Activated naive CD8-positive, alpha-beta T cell treated with anti-CD3 and anti-CD28 coated beads, Interleukin-2, amount 50 U/mL, for 24 hours (primary cell): ENCODE measurements around the gene SGSM2.
"Not testable (repeated sequence)": the region's sequence is repeated elsewhere in the genome, so short reads cannot be mapped to it uniquely, and the experiment has no call there.

Experiments used
- ATAC-seq: fragments of 150-1000 bp; cut with Tn5 transposase; one replicate; pipeline ENCODE4 v1.10.0; 2021
- DNase-seq: peaks from one replicate; pipeline ENCODE4 v3.0.0; 2021
- H3K27ac Mint-ChIP-seq: one replicate; pipeline ENCODE4 v1.8.0; 2021; ENCODE audit warnings: mild to moderate bottlenecking, mixed read lengths
- H3K27me3 Mint-ChIP-seq: one replicate; pipeline ENCODE4 v1.8.0; 2021; ENCODE audit warnings: mixed read lengths
- H3K36me3 Mint-ChIP-seq: one replicate; pipeline ENCODE4 v1.8.0; 2021; ENCODE audit warnings: low read depth, mixed read lengths
- H3K4me1 Mint-ChIP-seq: one replicate; pipeline ENCODE4 v1.8.0; 2021; ENCODE audit warnings: mixed read lengths
- H3K4me3 Mint-ChIP-seq: one replicate; pipeline ENCODE4 v1.8.0; 2021; ENCODE audit warnings: mild to moderate bottlenecking, moderate library complexity, mixed read lengths
- H3K9me3 Mint-ChIP-seq: one replicate; pipeline ENCODE4 v1.8.0; 2021; ENCODE audit warnings: mixed read lengths

The SGSM2 gene

DNA sequence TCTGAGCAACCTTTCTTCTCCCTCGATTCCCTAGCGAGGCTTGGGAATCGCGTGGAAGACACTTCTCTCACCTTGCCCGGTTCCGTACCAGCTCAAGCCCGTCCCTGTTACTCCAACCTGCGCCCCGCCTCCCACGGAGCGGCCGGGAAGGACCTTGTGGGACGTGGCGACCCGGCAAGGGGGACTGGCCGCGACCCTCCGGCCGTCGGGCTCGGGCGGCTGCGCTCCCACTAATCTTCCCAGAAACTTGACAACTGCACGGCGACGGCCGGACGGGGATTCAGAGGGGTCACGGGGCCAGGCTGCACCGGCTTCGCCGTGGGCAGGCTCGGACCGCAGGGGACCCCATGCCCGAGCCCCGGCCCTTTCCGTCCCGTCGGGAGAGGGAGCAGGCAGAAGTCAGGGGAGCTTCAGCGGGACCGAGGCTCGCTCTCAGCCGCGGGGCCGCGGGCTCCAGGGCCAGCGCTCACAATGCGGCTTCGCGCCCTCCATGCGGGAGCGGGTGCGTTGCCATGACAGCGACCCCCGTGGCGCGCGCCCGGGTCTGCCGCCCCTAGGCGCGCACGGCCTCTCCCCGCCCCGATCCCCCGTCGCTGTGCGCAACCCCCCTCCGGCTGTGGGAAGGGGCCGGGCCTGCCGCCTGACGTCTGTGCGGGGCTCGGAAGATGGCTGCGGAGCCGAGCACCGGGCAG lies at the start of gene SGSM2:
SGSM2 (plus strand) TSS at position 650 of the 692 bp plus-strand sequence. CDS start 188 bp downstream, outside the sequence.
- Mint-ChIP-seq H3K4me1 (peaks cover 14% of the 10 kb centered on the region), H3K27ac (peak within 1 kb of the TSS; percentile 99), H3K36me3 (peaks cover 4% of the 10 kb centered on the region), H3K27me3 (no peaks in the 10 kb centered on the region), H3K9me3 (no peaks in the 10 kb centered on the region), H3K4me3 (peak within 1 kb of the TSS; percentile 79)
- peak; percentile 43 for ATAC-seq
- peak; percentile 73 for DNase-seq

GRCh38 chr17:2289878-2290478 lies 47.3 kb upstream of the SGSM2 start:
- Mint-ChIP-seq H3K4me1 (peaks cover 4% of the 10 kb centered on the region), H3K27ac (no peak overlapping the region), H3K27me3 (no peaks in the 10 kb centered on the region), H3K4me3 (no peak overlapping the region), H3K9me3 (no peaks in the 10 kb centered on the region), H3K36me3 (peaks cover 37% of the 10 kb centered on the region)
- DNase-seq, result no peak
- no peak for ATAC-seq

DNA sequence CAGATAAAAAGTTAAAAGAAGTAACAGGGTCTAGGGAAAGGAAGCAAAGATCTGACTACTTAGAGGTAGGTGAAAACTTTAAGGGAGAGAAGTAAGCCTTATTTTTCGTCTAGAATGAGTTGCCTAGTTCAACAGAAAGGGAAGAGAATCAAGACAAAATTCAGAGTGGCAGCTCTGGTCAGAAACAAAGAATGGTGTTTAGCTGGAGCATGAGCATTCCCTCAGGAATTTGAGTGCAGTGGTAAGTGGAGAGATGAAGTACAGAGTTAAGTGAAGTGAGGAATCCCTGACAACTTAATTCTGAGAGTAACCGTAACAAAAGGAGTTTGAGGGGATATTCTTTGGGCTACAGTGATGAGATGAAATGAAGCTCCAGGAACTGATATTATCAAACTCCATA lies 45.2 kb upstream of the SGSM2 start:
- DNase-seq, result no peak
- Mint-ChIP-seq H3K27ac (peak overlapping the region; percentile 1), H3K27me3 (no peaks in the 10 kb centered on the region), H3K4me1 (peaks cover 14% of the 10 kb centered on the region), H3K9me3 (no peaks in the 10 kb centered on the region), H3K36me3 (peaks cover 50% of the 10 kb centered on the region), H3K4me3 (no peak overlapping the region)
- ATAC-seq, result no peak

GRCh38 chr17:2295575-2295974 lies 41.7 kb upstream of the SGSM2 start:
- H3K27ac Mint-ChIP-seq, result peak overlapping the region; percentile 40
- ATAC-seq, result peak; percentile 95
- H3K36me3 Mint-ChIP-seq, result peaks cover 54% of the 10 kb centered on the region

GRCh38 chr17:2297023-2297422 lies 40.3 kb upstream of the SGSM2 start:
- peaks cover 35% of the 10 kb centered on the region for H3K4me1 Mint-ChIP-seq
- H3K4me3 Mint-ChIP-seq, result no peak overlapping the region
- no peaks in the 10 kb centered on the region for H3K27me3 Mint-ChIP-seq
- H3K27ac Mint-ChIP-seq, result no peak overlapping the region
- no peak for ATAC-seq
- no peak for DNase-seq
- peaks cover 47% of the 10 kb centered on the region for H3K36me3 Mint-ChIP-seq
- no peaks in the 10 kb centered on the region for H3K9me3 Mint-ChIP-seq

More at GRCh38 chr17:2295575-2295974, 41.7 kb upstream of the SGSM2 start:
- H3K27me3 Mint-ChIP-seq, result no peaks in the 10 kb centered on the region
- no peak for DNase-seq
- no peak overlapping the region for H3K4me3 Mint-ChIP-seq
- H3K4me1 Mint-ChIP-seq, result peaks cover 22% of the 10 kb centered on the region
- no peaks in the 10 kb centered on the region for H3K9me3 Mint-ChIP-seq

GRCh38 chr17:2299136-2299535 lies 38.2 kb upstream of the SGSM2 start:
- Mint-ChIP-seq H3K4me1 (peaks cover 44% of the 10 kb centered on the region), H3K36me3 (peaks cover 40% of the 10 kb centered on the region), H3K27me3 (no peaks in the 10 kb centered on the region), H3K9me3 (no peaks in the 10 kb centered on the region), H3K4me3 (no peak overlapping the region), H3K27ac (no peak overlapping the region)
- no peak for DNase-seq
- ATAC-seq, result no peak

DNA sequence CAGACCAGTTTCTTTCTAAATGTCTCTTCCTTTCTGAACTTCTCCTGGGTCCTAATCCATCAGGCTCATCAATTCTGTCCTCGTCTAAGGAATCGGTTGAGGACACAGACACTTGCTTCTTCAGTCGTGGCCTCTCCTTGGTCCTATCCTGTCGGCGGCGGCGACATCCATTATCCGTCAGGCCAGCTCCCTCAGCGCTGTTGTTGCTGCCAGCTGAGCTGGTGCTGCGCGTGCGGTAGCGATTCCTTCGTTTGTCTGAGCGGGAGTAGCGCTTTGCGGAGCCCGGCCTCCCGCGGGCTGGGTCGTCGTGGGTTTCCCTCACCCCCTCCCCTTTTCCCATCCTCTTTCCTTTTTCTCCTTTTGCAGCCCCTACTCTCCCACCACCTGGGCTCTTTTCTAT lies 37.5 kb upstream of the SGSM2 start:
- peaks cover 46% of the 10 kb centered on the region for H3K4me1 Mint-ChIP-seq
- peaks cover 37% of the 10 kb centered on the region for H3K36me3 Mint-ChIP-seq
- no peak overlapping the region for H3K27ac Mint-ChIP-seq
- DNase-seq, result no peak
- ATAC-seq, result no peak
- no peak overlapping the region for H3K4me3 Mint-ChIP-seq
- H3K27me3 Mint-ChIP-seq, result no peaks in the 10 kb centered on the region
- no peaks in the 10 kb centered on the region for H3K9me3 Mint-ChIP-seq

GRCh38 chr17:2302778-2303203 lies 34.5 kb upstream of the SGSM2 start:
- peak overlapping the region; percentile 88 for H3K4me3 Mint-ChIP-seq
- no peak for ATAC-seq
- peaks cover 21% of the 10 kb centered on the region for H3K36me3 Mint-ChIP-seq
- peak overlapping the region; percentile 73 for H3K27ac Mint-ChIP-seq
- H3K4me1 Mint-ChIP-seq, result peaks cover 41% of the 10 kb centered on the region
- H3K27me3 Mint-ChIP-seq, result peaks cover 1% of the 10 kb centered on the region
- DNase-seq, result no peak
- H3K9me3 Mint-ChIP-seq, result no peaks in the 10 kb centered on the region

GRCh38 chr17:2303204-2304188 lies 33.8 kb upstream of the SGSM2 start, which contains the start of the genes SMG6 and SRR:
Gene SMG6, minus strand, starts transcription at chr17:2303785. Its CDS starts 65 bp downstream, at chr17:2303720.
Gene SRR, plus strand, starts transcription at chr17:2303950. Its CDS starts 11,611 bp downstream, at chr17:2315561.
- H3K36me3 Mint-ChIP-seq, result peaks cover 21% of the 10 kb centered on the region
- peak within 1 kb of the TSS; percentile 88 for H3K4me3 Mint-ChIP-seq
- no peaks in the 10 kb centered on the region for H3K9me3 Mint-ChIP-seq
- peak; percentile 89 for ATAC-seq
- peaks cover 41% of the 10 kb centered on the region for H3K4me1 Mint-ChIP-seq
- H3K27ac Mint-ChIP-seq, result peak within 1 kb of the TSS; percentile 76
- peaks cover 1% of the 10 kb centered on the region for H3K27me3 Mint-ChIP-seq
- DNase-seq, result peak; percentile 96

- Mint-ChIP-seq H3K36me3 (peaks cover 16% of the 10 kb centered on the region), H3K9me3 (no peaks in the 10 kb centered on the region), H3K4me3 (peak overlapping the region; percentile 88), H3K27ac (peak overlapping the region; percentile 76), H3K4me1 (peaks cover 40% of the 10 kb centered on the region), H3K27me3 (peaks cover 1% of the 10 kb centered on the region)
- DNase-seq, result no peak
- no peak for ATAC-seq
Measured at GRCh38 chr17:2304931-2305330, 32.4 kb upstream of the SGSM2 start.

- Mint-ChIP-seq H3K27ac (no peak overlapping the region), H3K27me3 (peaks cover 1% of the 10 kb centered on the region), H3K36me3 (peaks cover 8% of the 10 kb centered on the region), H3K9me3 (no peaks in the 10 kb centered on the region), H3K4me1 (peaks cover 15% of the 10 kb centered on the region), H3K4me3 (no peak overlapping the region)
- no peak for ATAC-seq
- no peak for DNase-seq
Measured at GRCh38 chr17:2309338-2310154, 27.8 kb upstream of the SGSM2 start.

DNA sequence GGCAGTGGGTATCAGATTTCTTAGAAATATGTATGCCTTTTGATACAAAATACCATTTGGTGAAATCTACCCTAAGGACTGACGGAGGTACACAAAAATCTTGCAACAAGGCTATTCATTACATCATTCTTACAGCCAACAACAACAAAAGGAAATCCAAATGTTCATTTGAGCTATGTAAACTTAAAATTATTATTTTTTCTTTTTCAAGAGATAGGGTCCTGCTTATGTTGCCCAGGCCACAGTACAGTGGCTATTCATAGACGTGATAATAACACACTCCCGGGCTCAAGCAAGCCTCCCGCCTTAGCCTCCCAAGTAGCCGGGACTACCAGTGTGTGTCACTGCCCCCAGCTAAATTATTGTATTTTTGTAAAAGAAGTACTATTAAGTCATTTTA lies 24.6 kb upstream of the SGSM2 start:
- H3K9me3 Mint-ChIP-seq, result no peaks in the 10 kb centered on the region
- no peak for ATAC-seq
- no peaks in the 10 kb centered on the region for H3K27me3 Mint-ChIP-seq
- DNase-seq, result no peak
- H3K4me1 Mint-ChIP-seq, result no peaks in the 10 kb centered on the region
- H3K4me3 Mint-ChIP-seq, result no peak overlapping the region
- H3K36me3 Mint-ChIP-seq, result no peaks in the 10 kb centered on the region
- no peak overlapping the region for H3K27ac Mint-ChIP-seq

DNA sequence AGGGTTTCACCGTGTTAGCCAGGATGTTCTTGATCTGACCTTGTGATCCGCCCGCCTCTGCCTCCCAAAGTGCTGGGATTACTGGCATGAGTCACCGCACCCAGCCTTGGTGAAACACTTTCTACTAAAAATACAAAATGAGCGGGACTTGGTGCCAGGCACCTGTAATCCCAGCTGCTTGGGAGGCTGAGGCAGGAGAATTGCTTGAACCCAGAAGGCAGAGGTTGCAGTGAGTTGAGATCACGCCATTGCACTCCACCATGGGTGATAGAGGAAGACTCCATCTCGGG lies 20.4 kb upstream of the SGSM2 start:
- H3K9me3 Mint-ChIP-seq, DNase-seq, ATAC-seq, H3K4me3 Mint-ChIP-seq, H3K27me3 Mint-ChIP-seq, H3K4me1 Mint-ChIP-seq, H3K36me3 Mint-ChIP-seq, H3K27ac Mint-ChIP-seq: not testable (repeated sequence)

DNA sequence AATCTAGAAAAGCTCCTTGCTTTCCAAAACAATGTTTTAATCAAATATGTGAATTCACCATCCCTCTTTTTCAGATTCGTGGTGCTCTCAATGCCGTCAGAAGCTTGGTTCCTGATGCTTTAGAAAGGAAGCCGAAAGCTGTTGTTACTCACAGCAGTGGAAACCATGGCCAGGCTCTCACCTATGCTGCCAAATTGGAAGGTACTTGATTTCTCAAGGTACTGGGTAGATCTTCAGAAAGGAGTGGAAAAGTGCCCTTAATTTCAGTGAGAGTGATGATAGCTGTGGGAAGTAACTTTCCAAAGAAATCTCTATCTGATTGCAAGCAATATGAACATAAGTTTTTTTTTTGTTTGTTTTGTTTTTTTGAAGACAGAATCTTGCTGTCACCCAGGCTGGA lies 19.5 kb upstream of the SGSM2 start:
- no peak overlapping the region for H3K27ac Mint-ChIP-seq
- no peak overlapping the region for H3K4me3 Mint-ChIP-seq
- no peaks in the 10 kb centered on the region for H3K9me3 Mint-ChIP-seq
- ATAC-seq (no peak), DNase-seq (no peak)
- no peaks in the 10 kb centered on the region for H3K4me1 Mint-ChIP-seq
- H3K27me3 Mint-ChIP-seq, result no peaks in the 10 kb centered on the region
- H3K36me3 Mint-ChIP-seq, result peaks cover 14% of the 10 kb centered on the region
